Left ventricle myocardium inferior (tissue), 1 donor: Measurements from ENCODE around the gene ADAMTSL3. TPM values are rescaled to one million over a fixed set of nuclear protein-coding genes. Genes with fewer than 3 reads are reported as not detected.

Experiments
- DNase-seq: peaks from one replicate; pipeline ENCODE4 v3.0.0-alpha.2; 2020
- H3K27ac ChIP-seq: fragments of 200-600 bp; replicated peaks from 2 replicates; pipeline ENCODE4 v1.8.0; 2021
- H3K27me3 ChIP-seq: fragments of 200-600 bp; 2 replicates; pipeline ENCODE4 v1.8.0; 2021; ENCODE audit warnings: low read depth
- H3K36me3 ChIP-seq: fragments of 200-600 bp; 2 replicates; pipeline ENCODE4 v1.8.0; 2021
- H3K4me1 ChIP-seq: fragments of 200-600 bp; 2 replicates; pipeline ENCODE4 v1.8.0; 2021
- H3K4me3 ChIP-seq: fragments of 200-600 bp; 2 replicates; pipeline ENCODE4 v1.8.0; 2021; ENCODE audit warnings: mild to moderate bottlenecking, moderate library complexity
- H3K9me3 ChIP-seq: fragments of 200-600 bp; replicated peaks from 2 replicates; pipeline ENCODE4 v1.8.0; 2021
- CTCF ChIP-seq: fragments of 200-600 bp; IDR thresholded peaks from 2 replicates; pipeline ENCODE4 v1.8.0; 2021; ENCODE audit warnings: antibody characterized with exemption, mild to moderate bottlenecking, borderline replicate concordance
- intact Hi-C: fragments of 100-400 bp; cut with micrococcal nuclease; formaldehyde crosslinking; loops from one replicate; pipeline ENCODE4 v1.11.0; 2022
- total RNA-seq: library from RNA; stranded (reverse); fragmentation: NEBNext Ultra II Directional; extraction: Animal tissue kit (Norgen Biotek cat#: 25700); gene quantifications from one replicate; pipeline ENCODE4 v1.2.1, GENCODE V29; 2021
- donor health status: DM: no; HTN: yes; CAD: no; lungs with severe emphysema.

The ADAMTSL3 gene
- total RNA-seq, 1 donor from 2014 or later, result 11.9 TPM

- TF ChIP-seq CTCF, result no peak
- peaks cover 5% of the 10 kb centered on the region for H3K36me3 ChIP-seq
- DNase-seq, result no peak
- no peak overlapping the region for H3K27ac ChIP-seq
- no peaks in the 10 kb centered on the region for H3K4me1 ChIP-seq
- no peaks in the 10 kb centered on the region for H3K9me3 ChIP-seq
- H3K4me3 ChIP-seq, result no peak overlapping the region
- no peaks in the 10 kb centered on the region for H3K27me3 ChIP-seq
- intact Hi-C loops, result loop anchor here (10.0 kb wide), 2 partner anchors 165 to 285 kb away; no protein-coding TSS in a partner anchor
These were observed 85.7 kb downstream of the ADAMTSL3 start for GRCh38 chr15:83739629-83740028.

DNA sequence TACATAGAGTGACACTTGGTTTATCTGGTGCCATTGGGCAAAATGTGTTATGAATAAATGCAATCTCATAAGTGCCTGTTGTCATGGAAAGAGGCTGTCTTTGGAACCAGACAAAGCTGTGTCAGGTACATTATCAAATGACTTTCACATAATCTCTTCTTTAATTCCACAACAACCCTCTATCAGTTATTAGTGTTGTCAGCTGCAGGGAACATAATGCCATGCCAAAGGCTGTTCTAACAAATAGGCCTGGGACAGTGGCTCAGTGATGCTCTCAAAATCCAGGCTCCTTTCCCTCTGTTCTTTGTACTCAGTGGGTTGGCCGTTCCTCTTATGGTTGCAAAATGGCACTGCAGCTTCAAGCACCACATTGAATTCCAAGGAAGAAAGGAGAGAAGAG is 91.8 kb downstream of the ADAMTSL3 start:
- H3K4me3 ChIP-seq, result no peak overlapping the region
- no peak for DNase-seq
- no peak for TF ChIP-seq CTCF
- H3K4me1 ChIP-seq, result peaks cover 19% of the 10 kb centered on the region
- no peaks in the 10 kb centered on the region for H3K9me3 ChIP-seq
- H3K27me3 ChIP-seq, result no peaks in the 10 kb centered on the region
- peaks cover 5% of the 10 kb centered on the region for H3K36me3 ChIP-seq
- intact Hi-C loops, result loop anchor here (10.0 kb wide), 1 partner anchor 171 kb away; no protein-coding TSS in a partner anchor
- no peak overlapping the region for H3K27ac ChIP-seq

DNA sequence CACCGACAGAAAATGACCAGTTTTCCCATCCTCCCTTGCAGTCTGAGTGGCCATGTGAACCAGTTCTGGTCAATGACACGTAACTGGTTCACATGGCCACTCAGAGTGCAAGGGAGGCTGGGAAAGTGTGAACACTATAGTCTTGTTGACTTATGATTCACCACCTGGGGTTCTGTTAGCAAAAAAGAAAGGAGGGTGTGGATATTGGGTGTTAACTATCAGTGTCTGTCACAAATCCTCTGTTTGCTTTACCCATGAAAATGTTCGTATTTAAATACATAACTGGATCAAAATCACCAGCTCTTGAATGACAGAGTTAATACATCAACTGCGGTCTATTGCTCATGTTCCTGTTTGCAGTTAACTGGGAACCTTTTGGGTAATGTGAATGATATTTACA is 92.3 kb downstream of the ADAMTSL3 start:
- Histone ChIP-seq H3K27me3 (no peaks in the 10 kb centered on the region), H3K36me3 (peaks cover 5% of the 10 kb centered on the region), H3K4me1 (peaks cover 19% of the 10 kb centered on the region), H3K4me3 (no peak overlapping the region), H3K27ac (peak overlapping the region; percentile 71), H3K9me3 (no peaks in the 10 kb centered on the region)
- no peak for TF ChIP-seq CTCF
- intact Hi-C loops, result loop anchor here (10.0 kb wide), 1 partner anchor 171 kb away; no protein-coding TSS in a partner anchor
- no peak for DNase-seq

GRCh38 chr15:83747050-83747717 is 93.3 kb downstream of the ADAMTSL3 start:
- intact Hi-C loops, result loop anchor here (10.0 kb wide), 1 partner anchor 172 kb away; no protein-coding TSS in a partner anchor
- Histone ChIP-seq H3K27ac (peak overlapping the region; percentile 71), H3K27me3 (no peaks in the 10 kb centered on the region), H3K4me1 (peaks cover 19% of the 10 kb centered on the region), H3K4me3 (peak overlapping the region; percentile 30), H3K36me3 (peaks cover 5% of the 10 kb centered on the region), H3K9me3 (no peaks in the 10 kb centered on the region)
- DNase-seq, result no peak
- peak; percentile 51 for TF ChIP-seq CTCF

DNA sequence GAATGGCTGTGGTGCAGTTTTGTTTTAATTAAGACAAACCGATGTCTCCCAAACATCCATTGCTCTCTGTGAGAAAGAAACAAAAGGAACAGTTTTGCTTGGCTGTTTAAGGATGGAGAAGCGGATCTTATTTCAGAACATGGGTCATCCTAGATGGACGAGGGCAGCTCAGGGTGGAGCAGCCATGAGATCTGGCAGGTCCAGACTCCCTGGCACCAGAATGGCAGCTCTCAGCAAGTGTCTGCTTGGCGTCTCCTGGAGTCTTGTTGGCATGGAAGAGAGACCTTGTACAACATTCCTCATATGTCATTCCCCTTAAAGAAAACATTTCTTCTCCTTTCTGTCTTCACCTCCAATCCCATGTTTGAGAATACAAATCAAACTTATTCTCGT is 93.8 kb downstream of the ADAMTSL3 start:
- Histone ChIP-seq H3K9me3 (no peaks in the 10 kb centered on the region), H3K4me1 (peaks cover 19% of the 10 kb centered on the region), H3K4me3 (peak overlapping the region; percentile 30), H3K27ac (peak overlapping the region; percentile 71), H3K27me3 (no peaks in the 10 kb centered on the region), H3K36me3 (peaks cover 5% of the 10 kb centered on the region)
- TF ChIP-seq CTCF, result no peak
- DNase-seq, result no peak
- intact Hi-C loops, result loop anchor here (10.0 kb wide), 1 partner anchor 173 kb away; no protein-coding TSS in a partner anchor
